ENCODE results near the gene ADIPOR2. TPM values are rescaled to one million over a fixed set of nuclear protein-coding genes. Genes with fewer than 3 reads are reported as not detected.

ADIPOR2 gene
- total and polyA plus RNA-seq, 7 donors = 25.2 to 65.9 (median 29.6) TPM

DNA sequence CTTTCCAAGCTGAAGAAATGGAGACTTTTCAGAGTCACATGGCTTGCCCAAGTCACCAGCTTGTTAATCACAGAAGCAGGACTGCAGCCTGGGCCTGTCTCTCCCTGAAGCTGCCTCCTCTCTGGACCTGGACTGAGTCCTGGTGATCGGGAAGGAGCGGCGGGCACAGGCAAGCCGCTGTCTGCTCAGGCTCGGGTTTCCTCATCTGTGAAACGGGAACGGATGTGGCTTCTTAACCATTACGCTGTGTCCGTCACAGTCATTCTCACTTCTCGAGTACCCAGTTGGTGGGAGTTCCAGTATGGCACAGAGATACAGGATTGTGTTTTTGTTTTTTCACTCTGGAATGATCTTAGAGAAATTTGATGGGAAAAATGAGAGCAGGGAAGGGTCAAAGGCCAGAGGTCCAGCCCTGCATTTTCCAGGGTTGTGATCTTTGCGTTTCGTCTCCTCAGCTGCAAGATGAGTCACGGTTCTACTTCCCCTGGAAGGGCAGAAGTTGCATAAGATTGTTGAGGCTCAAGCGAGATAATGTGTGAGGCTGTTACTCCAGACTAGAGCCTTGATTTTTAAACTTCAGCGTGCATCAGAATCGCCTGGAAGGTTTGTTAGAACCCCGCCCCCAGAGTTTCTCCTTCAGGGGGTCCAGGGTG, 121.9 kb downstream of the ADIPOR2 start:
- no peak for TF ChIP-seq EP300 (IDR thresholded peaks at IDR 0.05)
- TF ChIP-seq CTCF (IDR thresholded peaks at IDR 0.05) = no peak
- no peak for TF ChIP-seq POLR2A (IDR thresholded peaks at IDR 0.05)
- peak in 2 of 4 donors; percentile 4 to 30 for TF ChIP-seq POLR2AphosphoS5 (IDR thresholded peaks at IDR 0.05)
- Histone ChIP-seq H3K4me1 (peaks cover 0 to 6% (median 0%) of the 10 kb centered on the region in 4 donors), H3K4me3 (no peak overlapping the region), H3K27me3 (no peaks in the 10 kb centered on the region), H3K27ac (peak overlapping the region in 3 of 4 donors; percentile 40 to 60 (median 56)), H3K36me3 (no peaks in the 10 kb centered on the region), H3K9me3 (no peaks in the 10 kb centered on the region)
- DNase-seq = no peak
- intact Hi-C loops (cut with DNase I) = no loop called here
- WGBS, 2 donors = 75 to 82% methylated on average over 17 of the region's 17 CpGs

GRCh38 chr12:1814266-1814665, 123.4 kb downstream of the ADIPOR2 start:
- no peaks in the 10 kb centered on the region for H3K36me3 ChIP-seq
- WGBS, 2 donors = 73 to 79% methylated on average over 8 of the region's 8 CpGs

GRCh38 chr12:1815108-1815507, 124.2 kb downstream of the ADIPOR2 start:
- WGBS, 2 donors = 67 to 84% methylated on average over 3 of the region's 3 CpGs
- Histone ChIP-seq H3K4me1 (peaks cover 0 to 2% (median under 1%) of the 10 kb centered on the region in 4 donors), H3K27ac (no peak overlapping the region), H3K9me3 (no peaks in the 10 kb centered on the region), H3K27me3 (peaks cover 0 to 2% (median 0%) of the 10 kb centered on the region in 3 donors), H3K36me3 (no peaks in the 10 kb centered on the region), H3K4me3 (no peak overlapping the region)
- intact Hi-C loops (cut with DNase I) = no loop called here
- no peak for DNase-seq
- TF ChIP-seq POLR2A (IDR thresholded peaks at IDR 0.05) (no peak), EP300 (IDR thresholded peaks at IDR 0.05) (no peak), CTCF (IDR thresholded peaks at IDR 0.05) (no peak), POLR2AphosphoS5 (IDR thresholded peaks at IDR 0.05) (no peak)

More at GRCh38 chr12:1814266-1814665, 123.4 kb downstream of the ADIPOR2 start:
- DNase-seq = no peak
- Histone ChIP-seq H3K27ac (no peak overlapping the region), H3K4me3 (no peak overlapping the region), H3K4me1 (peaks cover 0 to 6% (median 0%) of the 10 kb centered on the region in 4 donors), H3K9me3 (no peaks in the 10 kb centered on the region), H3K27me3 (no peaks in the 10 kb centered on the region)
- intact Hi-C loops (cut with DNase I) = no loop called here
- no peak for TF ChIP-seq CTCF (IDR thresholded peaks at IDR 0.05)
- no peak for TF ChIP-seq POLR2A (IDR thresholded peaks at IDR 0.05)
- no peak for TF ChIP-seq POLR2AphosphoS5 (IDR thresholded peaks at IDR 0.05)
- TF ChIP-seq EP300 (IDR thresholded peaks at IDR 0.05) = no peak

- Histone ChIP-seq H3K4me3 (no peak overlapping the region), H3K4me1 (peaks cover 0 to 9% (median 7%) of the 10 kb centered on the region in 4 donors), H3K36me3 (no peaks in the 10 kb centered on the region), H3K27ac (no peak overlapping the region), H3K9me3 (no peaks in the 10 kb centered on the region), H3K27me3 (peaks cover 5 to 12% (median 10%) of the 10 kb centered on the region in 3 donors)
- no peak for TF ChIP-seq CTCF (IDR thresholded peaks at IDR 0.05)
- no peak for TF ChIP-seq POLR2A (IDR thresholded peaks at IDR 0.05)
- no peak for TF ChIP-seq EP300 (IDR thresholded peaks at IDR 0.05)
- no peak for TF ChIP-seq POLR2AphosphoS5 (IDR thresholded peaks at IDR 0.05)
- 44 to 66% methylated on average over 21 of the region's 21 CpGs for WGBS, 2 donors
- intact Hi-C loops (cut with DNase I) = no loop called here
- DNase-seq = no peak
Observed at GRCh38 chr12:1815814-1816729, 125.2 kb downstream of the ADIPOR2 start.

Data from sigmoid colon (tissue), 7 donors.